H1 (cell line): ENCODE results near the gene COL2A1. TPM values are rescaled to one million over a fixed set of nuclear protein-coding genes. Genes with fewer than 3 reads are reported as not detected.
A peak's percentile ranks its signal among the peaks of the same experiment; 100 is the strongest.

Experiments used
- ASH2L ChIP-seq: fragments of 200-600, 300-600 bp; sonication (generic); IDR thresholded peaks from one replicate; pipeline ENCODE4 v1.7.1; 2017; ENCODE audit warnings: low read length
- CBX8 ChIP-seq: fragments of 300-800, 300-1000 bp; sonication (generic); IDR thresholded peaks from 2 replicates; pipeline ENCODE4 v1.7.1; 2016; ENCODE audit warnings: low read depth, low read length, borderline replicate concordance
- CREB1 ChIP-seq: IDR thresholded peaks from 2 replicates; pipeline ENCODE4 v1.6.1; 2012; ENCODE audit warnings: inconsistent platforms
- GABPA ChIP-seq: IDR thresholded peaks from 2 replicates; pipeline ENCODE4 v1.6.1; 2011; ENCODE audit warnings: mild to moderate bottlenecking, low read length, moderate library complexity, borderline replicate concordance; ENCODE audit not compliant: insufficient read depth
- JUND ChIP-seq: IDR thresholded peaks from 2 replicates; pipeline ENCODE4 v1.6.1; 2011; ENCODE audit warnings: mild to moderate bottlenecking, improper control_type of control experiment, low read length
- KDM4A ChIP-seq: IDR thresholded peaks from one replicate; pipeline ENCODE4 v1.7.1; 2012; ENCODE audit warnings: low read depth, mild to moderate bottlenecking, moderate library complexity, low read length, inconsistent platforms; ENCODE audit not compliant: severe bottlenecking
- NANOG ChIP-seq: IDR thresholded peaks from 2 replicates; pipeline ENCODE4 v1.6.1; 2011; ENCODE audit warnings: low read length, low read depth, mild to moderate bottlenecking, inconsistent platforms; ENCODE audit not compliant: insufficient read depth, poor library complexity, severe bottlenecking
- NRF1 ChIP-seq: IDR thresholded peaks from 2 replicates; pipeline ENCODE4 v1.6.1; 2011; ENCODE audit warnings: mild to moderate bottlenecking, low read depth, low read length, improper control_type of control experiment
- POLR2A ChIP-seq, 2 experiments: IDR thresholded peaks; 1 replicate in 1 of 2; 2 replicates in 1 of 2; pipeline ENCODE4 v1.6.1; 2011; ENCODE audit warnings: low read depth in 2 of 2, low read length in 2 of 2, mild to moderate bottlenecking in 2 of 2; ENCODE audit errors: control extremely low read depth in 1 of 2
- POLR2AphosphoS5 ChIP-seq: IDR thresholded peaks from 2 replicates; pipeline ENCODE4 v1.6.1; 2011; ENCODE audit warnings: low read depth, low read length
- RNF2 ChIP-seq: fragments of 200-900, 300-1000 bp; sonication (generic); IDR thresholded peaks from 2 replicates; pipeline ENCODE4 v1.7.1; 2016; ENCODE audit warnings: borderline replicate concordance, low read depth, mild to moderate bottlenecking, antibody characterized with exemption, low read length; ENCODE audit not compliant: poor library complexity, severe bottlenecking; ENCODE audit errors: missing control alignments
- SAP30 ChIP-seq: fragments of 300-600 bp; sonication (generic); IDR thresholded peaks from 2 replicates; pipeline ENCODE4 v1.7.1; 2012; ENCODE audit warnings: low read length, moderate library complexity, mild to moderate bottlenecking, inconsistent platforms; ENCODE audit not compliant: insufficient read depth, insufficient replicate concordance
- SIX5 ChIP-seq: IDR thresholded peaks from 2 replicates; pipeline ENCODE4 v1.6.1; 2011; ENCODE audit warnings: mild to moderate bottlenecking, low read depth, low read length
- TBP ChIP-seq: IDR thresholded peaks from 2 replicates; pipeline ENCODE4 v1.6.1; 2011; ENCODE audit warnings: low read depth, low read length, improper control_type of control experiment
- TEAD4 ChIP-seq: IDR thresholded peaks from 2 replicates; pipeline ENCODE4 v1.6.1; 2012; ENCODE audit warnings: low read depth, low read length, inconsistent platforms, mixed read lengths
- polyA plus RNA-seq, 7 experiments: library from polyadenylated mRNA; depleted of rRNA in 3 of 7; stranded (reverse) in 5 of 7; unstranded in 2 of 7; fragments of >200 nt in 5 of 7; fragments of 200-250 nt in 2 of 7; gene quantifications; 1 replicate in 5 of 7; 2 replicates in 1 of 7; 4 replicates in 1 of 7; pipeline versions ENCODE4 v1.2.1 to v1.2.3, GENCODE V29; 2011 to 2013; ENCODE audit warnings: missing spikeins in 2 of 7, mixed read lengths in 2 of 7
- total RNA-seq: library from RNA; stranded (reverse); fragmentation: NEBNext Ultra II Directional; extraction: Animal tissue kit (Norgen Biotek cat#: 25700); gene quantifications from 2 replicates; pipeline ENCODE4 v1.2.1, GENCODE V29; 2021
- TF ChIP-seq, protein P1 (sequence below): IDR thresholded peaks from 2 replicates; pipeline ENCODE4 v1.6.1; 2011; ENCODE audit warnings: low read length, improper control_type of control experiment
- TF ChIP-seq, protein P2 (sequence below), 3 experiments: IDR thresholded peaks; 1 replicate in 2 of 3; 2 replicates in 1 of 3; pipeline versions ENCODE4 v1.5.1 to v1.6.1; 2011; ENCODE audit warnings: low read length in 3 of 3, mild to moderate bottlenecking in 3 of 3, inconsistent platforms in 2 of 3, low read depth in 1 of 3, moderate library complexity in 1 of 3; ENCODE audit not compliant: insufficient read depth in 1 of 3; ENCODE audit errors: control extremely low read depth in 1 of 3
- TF ChIP-seq, protein P3 (sequence below): IDR thresholded peaks from 2 replicates; pipeline ENCODE4 v1.6.1; 2011; ENCODE audit warnings: low read depth, mild to moderate bottlenecking, low read length; ENCODE audit not compliant: insufficient read depth
- TF ChIP-seq, protein P4 (sequence below): IDR thresholded peaks from 2 replicates; pipeline ENCODE4 v1.6.1; 2012; ENCODE audit warnings: low read length, inconsistent platforms

COL2A1 gene
- total and polyA plus RNA-seq, 2 of the 8 experiments (the other 6 are each of a cell fraction or from before 2014, with no cell fraction given) = 4.2 to 14.6 TPM

DNA sequence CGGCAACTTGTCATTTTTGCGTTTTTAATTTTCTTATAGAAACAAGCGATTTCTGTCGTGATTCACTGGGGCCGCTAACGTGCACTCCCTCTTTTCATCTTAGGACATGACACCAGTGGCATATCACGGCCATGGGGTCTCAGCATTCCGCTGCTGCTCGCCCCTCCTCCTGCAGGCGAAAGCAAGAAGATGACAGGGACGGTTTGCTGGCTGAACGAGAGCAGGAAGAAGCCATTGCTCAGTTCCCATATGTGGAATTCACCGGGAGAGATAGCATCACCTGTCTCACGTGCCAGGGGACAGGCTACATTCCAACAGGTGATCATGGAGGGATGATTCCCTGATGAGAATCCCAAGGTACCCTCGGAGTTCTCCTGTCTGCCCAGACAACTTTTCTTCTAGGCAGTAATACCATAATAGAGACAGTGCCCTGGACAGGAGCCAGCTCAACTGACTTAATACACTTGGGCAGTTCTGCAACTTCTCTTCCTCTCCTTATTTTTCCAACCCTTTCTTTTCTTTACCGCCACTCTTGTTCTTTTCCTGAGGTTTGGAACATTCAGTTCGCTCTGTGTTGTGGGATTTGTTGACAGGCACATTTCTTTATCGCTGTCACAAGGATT lies 40.1 kb downstream of the COL2A1 start (continued):
- TF ChIP-seq, protein P1, sequence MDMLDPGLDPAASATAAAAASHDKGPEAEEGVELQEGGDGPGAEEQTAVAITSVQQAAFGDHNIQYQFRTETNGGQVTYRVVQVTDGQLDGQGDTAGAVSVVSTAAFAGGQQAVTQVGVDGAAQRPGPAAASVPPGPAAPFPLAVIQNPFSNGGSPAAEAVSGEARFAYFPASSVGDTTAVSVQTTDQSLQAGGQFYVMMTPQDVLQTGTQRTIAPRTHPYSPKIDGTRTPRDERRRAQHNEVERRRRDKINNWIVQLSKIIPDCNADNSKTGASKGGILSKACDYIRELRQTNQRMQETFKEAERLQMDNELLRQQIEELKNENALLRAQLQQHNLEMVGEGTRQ = no peak
- TF ChIP-seq POLR2AphosphoS5 = no peak
- no peak for TF ChIP-seq SIX5
- TF ChIP-seq SAP30 = peak; percentile 20
- peak; percentile 4 for TF ChIP-seq ASH2L
- TF ChIP-seq, protein P2, sequence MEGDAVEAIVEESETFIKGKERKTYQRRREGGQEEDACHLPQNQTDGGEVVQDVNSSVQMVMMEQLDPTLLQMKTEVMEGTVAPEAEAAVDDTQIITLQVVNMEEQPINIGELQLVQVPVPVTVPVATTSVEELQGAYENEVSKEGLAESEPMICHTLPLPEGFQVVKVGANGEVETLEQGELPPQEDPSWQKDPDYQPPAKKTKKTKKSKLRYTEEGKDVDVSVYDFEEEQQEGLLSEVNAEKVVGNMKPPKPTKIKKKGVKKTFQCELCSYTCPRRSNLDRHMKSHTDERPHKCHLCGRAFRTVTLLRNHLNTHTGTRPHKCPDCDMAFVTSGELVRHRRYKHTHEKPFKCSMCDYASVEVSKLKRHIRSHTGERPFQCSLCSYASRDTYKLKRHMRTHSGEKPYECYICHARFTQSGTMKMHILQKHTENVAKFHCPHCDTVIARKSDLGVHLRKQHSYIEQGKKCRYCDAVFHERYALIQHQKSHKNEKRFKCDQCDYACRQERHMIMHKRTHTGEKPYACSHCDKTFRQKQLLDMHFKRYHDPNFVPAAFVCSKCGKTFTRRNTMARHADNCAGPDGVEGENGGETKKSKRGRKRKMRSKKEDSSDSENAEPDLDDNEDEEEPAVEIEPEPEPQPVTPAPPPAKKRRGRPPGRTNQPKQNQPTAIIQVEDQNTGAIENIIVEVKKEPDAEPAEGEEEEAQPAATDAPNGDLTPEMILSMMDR (IDR thresholded peaks at IDR 0.05; ENCODE audit: control extremely low read depth in 1 of 3, insufficient read depth in 1 of 3, low read depth in 1 of 3, low read length in 3 of 3) = peak in 1 of 3 experiments; percentile 12; a peak in 1 of 4 replicates
- no peak for TF ChIP-seq NRF1
- TF ChIP-seq, protein P3, sequence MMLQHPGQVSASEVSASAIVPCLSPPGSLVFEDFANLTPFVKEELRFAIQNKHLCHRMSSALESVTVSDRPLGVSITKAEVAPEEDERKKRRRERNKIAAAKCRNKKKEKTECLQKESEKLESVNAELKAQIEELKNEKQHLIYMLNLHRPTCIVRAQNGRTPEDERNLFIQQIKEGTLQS = no peak
- TF ChIP-seq NANOG = no peak
- no peak for TF ChIP-seq CBX8
- peak; percentile 12 for TF ChIP-seq RNF2
- no peak for TF ChIP-seq KDM4A
- TF ChIP-seq CREB1 = no peak
- no peak for TF ChIP-seq JUND
- TF ChIP-seq POLR2A (IDR thresholded peaks at IDR 0.05; ENCODE audit: control extremely low read depth in 1 of 2, low read depth in 2 of 2, low read length in 2 of 2) = no peak
- TF ChIP-seq, protein P4, sequence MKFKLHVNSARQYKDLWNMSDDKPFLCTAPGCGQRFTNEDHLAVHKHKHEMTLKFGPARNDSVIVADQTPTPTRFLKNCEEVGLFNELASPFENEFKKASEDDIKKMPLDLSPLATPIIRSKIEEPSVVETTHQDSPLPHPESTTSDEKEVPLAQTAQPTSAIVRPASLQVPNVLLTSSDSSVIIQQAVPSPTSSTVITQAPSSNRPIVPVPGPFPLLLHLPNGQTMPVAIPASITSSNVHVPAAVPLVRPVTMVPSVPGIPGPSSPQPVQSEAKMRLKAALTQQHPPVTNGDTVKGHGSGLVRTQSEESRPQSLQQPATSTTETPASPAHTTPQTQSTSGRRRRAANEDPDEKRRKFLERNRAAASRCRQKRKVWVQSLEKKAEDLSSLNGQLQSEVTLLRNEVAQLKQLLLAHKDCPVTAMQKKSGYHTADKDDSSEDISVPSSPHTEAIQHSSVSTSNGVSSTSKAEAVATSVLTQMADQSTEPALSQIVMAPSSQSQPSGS = no peak
- TF ChIP-seq TBP = no peak
- peak; percentile 56; the same call in 1 of the 2 replicates for TF ChIP-seq TEAD4
- no peak for TF ChIP-seq GABPA
